ENCODE measurements around the gene ATP6V1B1. TPM values are rescaled to one million over a fixed set of nuclear protein-coding genes. Genes with fewer than 3 reads are reported as not detected.

Gene ATP6V1B1
- total and polyA plus RNA-seq, 7 donors: 0.16 to 1.9 (median 0.66) TPM; not detected in 4

GRCh38 chr2:70965506-70965905 is 29.8 kb downstream of the ATP6V1B1 start:
- Histone ChIP-seq H3K4me1 (peaks cover 0 to 11% (median 8%) of the 10 kb centered on the region in 4 donors), H3K27me3 (peaks cover 0 to 45% (median 15%) of the 10 kb centered on the region in 3 donors), H3K9me3 (no peaks in the 10 kb centered on the region), H3K4me3 (peak overlapping the region in 3 of 4 donors; percentile 42 to 53 (median 52)), H3K36me3 (no peaks in the 10 kb centered on the region), H3K27ac (no peak overlapping the region)
- 70 to 73% methylated on average over 14 of the region's 14 CpGs for WGBS, 2 donors
- TF ChIP-seq POLR2AphosphoS5 (IDR thresholded peaks at IDR 0.05) (no peak), CTCF (IDR thresholded peaks at IDR 0.05) (no peak), EP300 (IDR thresholded peaks at IDR 0.05) (no peak), POLR2A (IDR thresholded peaks at IDR 0.05) (no peak)
- intact Hi-C loops (cut with DNase I): loop anchor here (2.0 to 5.0 kb wide), 2 partner anchors 13 to 37 kb away; partner anchors contain the start of gene ANKRD53
- DNase-seq: no peak

GRCh38 chr2:70966681-70967080 is 31.0 kb downstream of the ATP6V1B1 start:
- TF ChIP-seq POLR2A (IDR thresholded peaks at IDR 0.05) (no peak), CTCF (IDR thresholded peaks at IDR 0.05) (no peak), POLR2AphosphoS5 (IDR thresholded peaks at IDR 0.05) (no peak), EP300 (IDR thresholded peaks at IDR 0.05) (no peak)
- WGBS, 2 donors: 60 to 72% methylated on average over 4 of the region's 4 CpGs
- no peak for DNase-seq
- Histone ChIP-seq H3K27ac (no peak overlapping the region), H3K36me3 (no peaks in the 10 kb centered on the region), H3K27me3 (peaks cover 0 to 36% (median 15%) of the 10 kb centered on the region in 3 donors), H3K4me1 (peaks cover 0 to 11% (median 8%) of the 10 kb centered on the region in 4 donors), H3K9me3 (no peaks in the 10 kb centered on the region), H3K4me3 (no peak overlapping the region)
- intact Hi-C loops (cut with DNase I): loop anchor here (5.0 kb wide), 1 partner anchor 36 kb away; no protein-coding TSS in a partner anchor

GRCh38 chr2:70967189-70967588 is 31.5 kb downstream of the ATP6V1B1 start:
- Histone ChIP-seq H3K27ac (no peak overlapping the region), H3K9me3 (no peaks in the 10 kb centered on the region), H3K4me1 (peaks cover 0 to 11% (median 8%) of the 10 kb centered on the region in 4 donors), H3K4me3 (no peak overlapping the region), H3K36me3 (no peaks in the 10 kb centered on the region), H3K27me3 (peaks cover 0 to 32% (median 15%) of the 10 kb centered on the region in 3 donors)
- no peak for DNase-seq
- no peak for TF ChIP-seq CTCF (IDR thresholded peaks at IDR 0.05)
- no peak for TF ChIP-seq EP300 (IDR thresholded peaks at IDR 0.05)
- TF ChIP-seq POLR2A (IDR thresholded peaks at IDR 0.05): no peak
- intact Hi-C loops (cut with DNase I): loop anchor here (5.0 kb wide), 1 partner anchor 35 kb away; no protein-coding TSS in a partner anchor
- WGBS, 2 donors: 64 to 66% methylated on average over 4 of the region's 4 CpGs

GRCh38 chr2:70974592-70974991 is 38.9 kb downstream of the ATP6V1B1 start:
- Histone ChIP-seq H3K9me3 (no peaks in the 10 kb centered on the region), H3K27me3 (no peaks in the 10 kb centered on the region), H3K27ac (no peak overlapping the region), H3K4me3 (no peak overlapping the region), H3K4me1 (peaks cover 0 to 25% (median 22%) of the 10 kb centered on the region in 4 donors), H3K36me3 (no peaks in the 10 kb centered on the region)
- DNase-seq: no peak
- WGBS, 2 donors: 94 to 97% methylated on average over 3 of the region's 3 CpGs
- TF ChIP-seq CTCF (IDR thresholded peaks at IDR 0.05) (no peak), EP300 (IDR thresholded peaks at IDR 0.05) (no peak), POLR2AphosphoS5 (IDR thresholded peaks at IDR 0.05) (no peak), POLR2A (IDR thresholded peaks at IDR 0.05) (no peak)
- intact Hi-C loops (cut with DNase I): no loop called here

- DNase-seq: no peak
- TF ChIP-seq CTCF (IDR thresholded peaks at IDR 0.05): no peak
- TF ChIP-seq EP300 (IDR thresholded peaks at IDR 0.05): no peak
- no peak for TF ChIP-seq POLR2A (IDR thresholded peaks at IDR 0.05)
- TF ChIP-seq POLR2AphosphoS5 (IDR thresholded peaks at IDR 0.05): no peak
- H3K9me3 ChIP-seq: no peaks in the 10 kb centered on the region
- no peaks in the 10 kb centered on the region for H3K27me3 ChIP-seq
- H3K36me3 ChIP-seq: no peaks in the 10 kb centered on the region
- 73 to 78% methylated on average over 2 of the region's 2 CpGs for WGBS, 2 donors
- peaks cover 0 to 25% (median 22%) of the 10 kb centered on the region in 4 donors for H3K4me1 ChIP-seq
- intact Hi-C loops (cut with DNase I): loop anchor here (5.0 kb wide), 2 partner anchors 92 to 157 kb away; partner anchors contain the start of genes MCEE, MPHOSPH10 and NAGK
- no peak overlapping the region for H3K27ac ChIP-seq
- H3K4me3 ChIP-seq: no peak overlapping the region
Measured at GRCh38 chr2:70975237-70975636, 39.5 kb downstream of the ATP6V1B1 start.

All from sigmoid colon (tissue), 7 donors.